ENCODE results near the gene HMX1. TPM values are rescaled to one million over a fixed set of nuclear protein-coding genes. Genes with fewer than 3 reads are reported as not detected.

HMX1 gene
- total RNA-seq, 2 donors from 2014 or later = not detected

DNA sequence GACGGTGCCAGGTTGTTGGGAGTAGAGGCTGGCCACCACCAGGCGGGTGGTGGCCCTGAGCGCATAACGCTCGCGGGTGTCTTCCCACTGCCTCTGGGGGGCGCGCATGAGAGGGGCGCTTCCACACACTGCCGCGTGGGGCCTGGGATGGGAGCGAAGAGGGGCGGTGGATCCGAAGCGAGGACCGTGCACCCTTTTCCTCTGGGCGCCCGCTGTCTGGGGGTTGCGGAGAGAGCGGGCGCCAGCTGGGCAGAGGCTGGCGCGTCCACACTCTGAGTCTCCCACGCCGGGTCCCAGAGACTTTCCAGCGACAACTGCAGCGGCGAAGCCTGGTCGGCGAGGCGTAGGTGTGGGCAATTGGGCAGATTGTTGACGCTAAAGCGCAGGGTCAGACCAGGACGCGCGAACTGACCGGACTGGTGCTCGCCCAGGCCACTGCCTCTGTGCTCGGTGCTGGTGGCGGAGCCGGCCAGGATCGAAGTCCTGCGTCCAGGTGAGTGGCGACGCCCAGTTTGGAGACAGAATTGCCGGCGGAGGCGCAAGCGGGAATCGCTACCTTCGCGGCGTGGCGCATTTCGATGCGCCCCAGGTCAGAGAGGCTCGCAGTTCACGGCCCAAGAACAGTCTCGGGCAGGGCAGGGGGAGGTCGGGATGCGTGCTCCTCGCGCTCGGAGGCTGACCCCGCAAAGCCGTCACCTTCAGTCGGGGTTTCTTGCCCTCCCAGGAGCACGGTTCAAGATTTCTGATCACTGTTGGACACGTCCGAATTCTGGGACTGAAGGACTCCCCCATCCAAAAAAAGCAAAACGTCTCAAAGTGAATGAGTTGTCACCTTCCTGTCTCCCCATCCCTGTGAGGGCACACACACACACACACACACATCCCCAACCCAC, 2.6 kb upstream of the HMX1 start:
- DNase-seq (no peak), ATAC-seq (no peak)
- intact Hi-C loops (cut with DNase I, micrococcal nuclease) = no loop called here

DNA sequence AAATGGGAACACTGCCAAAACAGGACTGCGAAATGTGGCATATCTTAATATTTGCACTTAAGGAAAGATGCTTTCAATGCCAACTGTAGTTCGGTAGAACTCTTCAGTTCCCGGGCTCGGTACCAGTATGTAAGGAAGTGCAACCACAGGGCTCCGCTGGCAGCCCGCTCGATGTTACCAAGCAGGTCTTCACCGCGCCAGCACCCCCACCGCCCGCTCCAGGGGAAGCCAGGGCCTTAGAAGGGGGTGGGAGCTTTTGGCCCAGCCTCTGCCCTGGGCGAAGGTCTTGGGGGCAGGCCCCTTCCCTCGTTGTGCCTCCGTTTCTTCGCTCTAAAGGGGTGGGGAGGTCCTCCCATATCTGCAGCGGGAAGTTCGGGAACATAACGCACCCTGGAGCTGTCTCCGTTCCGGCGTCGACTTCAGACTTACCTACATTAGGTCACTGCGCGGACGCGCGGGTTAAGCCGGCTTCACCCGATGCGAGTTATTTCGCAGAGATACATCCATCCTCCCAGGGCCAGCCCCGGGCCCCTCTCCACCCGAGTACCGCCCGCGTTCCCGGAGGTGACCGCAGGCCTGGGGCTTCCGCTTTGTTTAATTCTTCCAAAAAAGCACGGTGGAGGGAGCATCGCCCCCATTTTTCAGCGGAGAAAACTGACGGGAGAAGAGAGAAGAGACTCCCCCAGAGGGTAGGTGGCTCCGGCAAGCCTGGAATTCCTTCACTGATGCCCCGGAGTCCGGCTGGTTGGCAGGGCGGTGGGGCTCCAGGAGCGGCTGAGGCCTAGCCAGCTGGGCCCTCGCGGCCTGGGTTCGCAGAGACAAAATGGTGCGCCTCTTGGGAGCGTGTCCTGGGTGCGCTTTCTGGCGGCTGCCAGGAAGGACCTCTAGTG, 1.0 kb upstream of the HMX1 start:
- intact Hi-C loops (cut with DNase I, micrococcal nuclease) = no loop called here
- no peak for DNase-seq
- ATAC-seq = no peak

DNA sequence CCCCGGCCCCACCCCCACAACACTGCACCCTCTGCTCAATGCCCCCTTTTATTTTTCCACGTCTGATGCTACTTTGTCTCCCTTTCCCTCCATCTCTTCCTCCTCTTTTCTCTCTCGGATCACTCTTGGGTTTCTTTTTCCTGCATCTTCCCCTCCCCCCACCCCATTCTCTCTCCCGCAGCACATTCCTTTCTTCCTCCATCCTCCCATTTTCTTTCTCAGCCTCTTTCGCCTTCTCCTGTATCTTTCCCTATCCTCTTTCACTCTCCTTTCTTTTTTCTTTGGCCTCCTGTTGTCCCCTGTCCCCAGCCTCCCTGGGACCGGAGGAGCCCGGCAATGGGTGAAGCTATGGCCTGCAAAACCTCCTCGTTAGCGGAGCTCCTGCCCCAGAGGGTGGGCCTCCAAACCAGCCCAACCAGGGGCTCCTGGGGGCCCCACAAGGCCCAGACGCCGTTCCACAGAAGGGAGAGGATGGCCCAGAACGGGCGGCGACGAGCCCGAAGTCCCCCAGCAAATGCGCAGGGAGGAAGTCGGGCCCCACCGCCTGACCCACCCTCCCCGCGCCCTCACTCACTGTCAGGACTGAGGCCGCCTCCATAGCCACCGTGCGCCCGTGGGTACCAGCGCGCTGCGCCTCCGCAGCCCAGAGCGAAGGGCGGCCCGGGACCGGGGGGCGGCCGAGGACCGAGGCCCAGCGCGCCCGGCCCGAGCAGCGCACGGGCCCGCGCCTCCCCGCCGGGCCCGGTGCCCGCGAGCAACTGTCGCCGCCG, 807 bp downstream of the HMX1 start:
- no peak for DNase-seq
- intact Hi-C loops (cut with DNase I, micrococcal nuclease) = no loop called here

GRCh38 chr4:8869898-8870646, 1.6 kb downstream of the HMX1 start:
- intact Hi-C loops (cut with DNase I, micrococcal nuclease) = no loop called here
- ATAC-seq = no peak
- no peak for DNase-seq

More for the DNA sequence above, 807 bp downstream of the HMX1 start:
- ATAC-seq = no peak

DNA sequence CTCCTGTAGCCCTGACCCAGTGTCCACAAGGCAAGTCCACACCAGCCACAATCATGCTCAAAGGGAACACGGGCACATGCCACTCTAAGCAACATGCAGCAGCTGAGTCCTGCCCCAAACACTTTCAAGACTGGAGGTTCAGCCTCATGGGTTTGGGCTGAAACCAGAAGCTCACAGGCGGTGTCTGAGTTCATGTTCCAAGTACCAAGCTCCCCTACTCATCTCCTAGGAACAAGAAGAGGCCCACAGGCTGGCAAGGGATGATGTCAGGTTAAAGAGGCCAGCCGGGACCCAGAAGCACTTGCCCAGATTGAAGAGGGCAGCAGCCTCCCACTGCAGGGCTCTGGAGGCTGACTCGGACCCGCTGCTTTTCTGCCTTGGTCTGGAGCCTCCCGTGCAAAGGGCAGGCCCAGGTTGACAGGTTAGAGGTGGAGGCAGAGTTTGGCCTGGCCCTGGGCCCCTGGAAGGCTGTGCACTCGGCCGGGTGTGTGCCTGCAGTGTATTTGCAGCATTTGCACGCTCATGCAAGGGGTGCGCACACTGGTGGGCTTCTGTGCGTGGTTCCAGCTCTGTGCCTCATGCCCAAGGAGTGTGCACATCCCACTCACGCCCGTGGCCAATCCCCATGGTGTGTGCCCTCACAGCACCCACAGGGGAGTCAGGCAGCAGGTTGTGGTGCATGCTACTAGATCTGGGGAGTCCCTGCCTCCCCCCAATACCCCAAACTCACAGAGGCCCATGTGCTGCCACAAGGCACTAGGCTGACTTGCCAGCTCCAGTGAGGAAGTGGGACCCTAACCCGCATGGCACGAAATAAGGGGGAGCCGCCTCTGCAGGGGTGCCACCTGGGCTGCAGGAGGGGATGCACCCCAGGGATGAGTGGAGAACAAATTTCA, 2.4 kb downstream of the HMX1 start:
- intact Hi-C loops (cut with DNase I, micrococcal nuclease) = no loop called here
- DNase-seq (no peak), ATAC-seq (no peak)

DNA sequence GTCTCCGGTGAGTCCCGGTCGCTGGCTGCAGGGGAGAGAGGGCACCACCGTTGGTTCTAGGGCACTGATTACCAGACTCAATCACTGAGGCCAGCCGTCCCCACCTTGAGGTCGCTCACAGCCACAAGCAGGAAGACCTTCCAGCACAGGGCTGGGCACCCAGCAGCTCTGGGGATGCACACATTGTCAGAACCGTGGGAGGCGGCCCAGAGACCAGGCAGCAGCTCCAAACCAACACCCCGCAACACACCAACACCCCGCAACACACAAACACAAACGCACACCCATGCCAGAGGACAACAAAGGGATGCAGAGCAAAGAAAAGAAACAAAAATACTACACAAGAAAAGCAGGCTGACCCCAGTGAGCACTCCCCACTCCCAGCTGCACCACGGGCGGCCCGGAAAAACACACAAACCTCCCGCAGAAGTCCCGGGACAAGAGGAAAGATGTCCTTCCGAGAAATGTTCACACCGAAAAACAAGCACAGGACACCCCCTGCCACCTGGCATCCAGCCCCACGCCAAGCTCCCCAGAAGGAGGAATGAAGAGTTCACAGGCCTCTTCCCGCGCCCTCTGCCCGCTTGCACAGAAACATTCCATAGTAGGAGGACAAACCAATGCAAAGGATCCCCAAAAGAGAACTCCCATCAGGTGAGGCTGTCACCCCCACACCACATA, 3.2 kb downstream of the HMX1 start:
- intact Hi-C loops (cut with DNase I, micrococcal nuclease) = no loop called here
- no peak for DNase-seq
- no peak for ATAC-seq

DNA sequence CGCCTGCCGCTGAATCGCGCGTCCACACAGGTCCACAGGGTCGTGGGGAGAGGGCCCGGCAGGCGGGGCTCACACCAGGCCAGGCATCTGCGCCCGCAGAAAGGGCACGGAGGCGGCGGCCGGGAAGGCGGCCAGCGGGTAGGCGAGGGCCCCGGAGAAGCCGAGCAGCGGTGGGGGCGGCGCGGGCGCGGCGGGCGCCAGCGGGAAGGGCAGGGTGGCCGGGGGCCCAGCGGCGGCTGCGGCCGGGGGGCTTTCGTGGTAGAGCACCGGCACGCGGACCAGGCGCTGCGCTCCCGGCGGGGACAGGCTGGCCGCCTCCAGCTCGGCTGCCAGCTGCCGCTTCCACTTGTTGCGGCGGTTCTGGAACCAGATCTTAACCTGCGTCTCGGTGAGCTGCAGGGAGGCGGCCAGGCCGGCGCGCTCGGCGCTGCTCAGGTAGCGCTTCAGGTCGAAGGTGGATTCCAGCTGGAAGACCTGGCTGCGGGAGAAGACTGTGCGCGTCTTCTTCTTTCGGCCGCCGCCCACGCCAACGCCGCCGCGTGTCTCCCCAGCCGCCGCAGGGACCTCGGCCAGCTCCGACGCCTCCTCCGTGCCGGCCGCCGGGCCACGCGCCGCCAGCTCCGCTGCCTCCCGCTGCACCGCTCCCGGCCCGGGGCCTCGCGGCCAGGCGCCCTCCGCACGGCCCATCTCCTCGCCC, 3.9 kb downstream of the HMX1 start:
- intact Hi-C loops (cut with DNase I, micrococcal nuclease) = no loop called here
- ATAC-seq = no peak
- DNase-seq = no peak

GRCh38 chr4:8866828-8867623, 4.6 kb downstream of the HMX1 start:
- ATAC-seq = no peak
- intact Hi-C loops (cut with DNase I, micrococcal nuclease) = no loop called here
- no peak for DNase-seq

- ATAC-seq (no peak), DNase-seq (no peak)
- intact Hi-C loops (cut with DNase I, micrococcal nuclease) = no loop called here
Observed at GRCh38 chr4:8866421-8866820, 5.2 kb downstream of the HMX1 start.

DNA sequence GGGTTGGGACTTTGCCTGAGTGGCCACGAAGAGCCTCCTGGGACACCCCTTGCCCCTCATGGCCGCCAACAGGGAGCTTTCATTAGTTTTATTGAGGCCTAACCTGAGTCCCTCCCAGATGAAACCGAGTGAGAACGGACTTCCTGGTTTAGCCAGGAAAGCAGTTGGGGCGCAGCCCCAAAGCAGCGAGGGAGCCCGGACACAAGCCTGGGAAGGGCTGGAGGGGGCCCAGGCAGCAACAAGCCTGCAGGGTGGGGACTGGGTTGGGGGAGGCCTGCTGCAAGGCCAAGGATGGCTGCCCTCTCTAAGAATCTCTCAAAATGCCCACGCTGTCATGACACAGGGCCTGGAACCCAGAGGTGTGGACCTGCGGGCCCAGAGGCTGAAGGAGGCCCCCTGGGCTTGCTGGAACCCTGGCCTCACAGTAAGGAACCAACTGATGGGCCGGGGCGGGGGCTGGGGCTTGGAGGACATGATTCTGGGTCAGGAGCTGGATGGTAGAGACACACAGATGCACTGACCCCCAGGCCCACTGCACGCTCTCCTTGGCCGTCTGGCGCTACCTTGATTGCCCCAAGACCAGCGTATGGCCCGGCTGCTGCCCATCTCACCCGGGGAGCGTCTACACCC, 5.8 kb downstream of the HMX1 start:
- ATAC-seq (no peak), DNase-seq (no peak)
- intact Hi-C loops (cut with DNase I, micrococcal nuclease) = no loop called here

DNA sequence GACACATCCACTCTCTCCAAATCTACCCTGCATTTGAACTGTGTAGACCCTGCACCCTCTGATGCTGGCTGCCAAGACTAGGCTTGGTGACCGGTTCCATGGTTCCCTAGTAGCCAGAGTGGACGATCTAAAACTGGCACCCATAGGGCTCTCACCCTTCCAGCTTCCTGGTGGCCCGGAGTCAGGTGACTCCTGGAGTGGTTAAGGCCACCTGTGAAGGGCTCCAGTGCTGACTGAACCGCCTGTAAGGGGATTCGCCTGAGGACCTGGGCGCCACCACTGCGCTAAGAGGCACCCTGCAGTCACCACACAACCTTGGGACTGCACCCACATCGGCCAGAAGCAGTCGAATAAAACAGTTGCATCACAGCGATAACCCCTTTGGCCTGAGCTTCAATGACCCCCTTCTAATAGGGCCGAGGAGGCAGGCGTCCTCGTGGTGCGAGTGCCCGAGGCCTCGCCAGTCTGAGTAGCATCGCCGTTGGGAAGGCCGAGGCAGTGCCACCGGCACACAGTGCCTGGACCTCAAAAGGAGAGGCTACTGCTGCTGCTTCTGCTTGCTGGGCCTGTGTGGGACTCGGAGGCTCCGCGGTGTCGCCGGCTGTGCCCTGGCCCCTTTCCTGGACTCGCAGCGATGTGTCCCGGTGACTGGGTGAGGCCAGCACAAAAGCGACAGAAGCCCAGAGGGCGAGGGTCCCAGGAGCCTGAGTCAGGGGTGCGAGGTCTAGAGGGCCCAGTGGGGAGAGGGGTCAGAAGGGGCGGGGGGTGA, 6.5 kb downstream of the HMX1 start:
- no peak for DNase-seq
- intact Hi-C loops (cut with DNase I, micrococcal nuclease) = no loop called here
- ATAC-seq = no peak

- no peak for DNase-seq
- intact Hi-C loops (cut with DNase I, micrococcal nuclease) = no loop called here
- no peak for ATAC-seq
Observed at GRCh38 chr4:8863686-8864682, 7.7 kb downstream of the HMX1 start.

Measured in left colon (tissue), 2 donors.